HG03342 (cell line): ENCODE results near the gene RNF123.

Experiments used
- ATAC-seq: cut with Tn5 transposase; IDR thresholded peaks from one replicate; pipeline ENCODE4 v1.9.1; 2021; ENCODE audit warnings: mild to moderate bottlenecking, moderate library complexity; ENCODE audit not compliant: unreplicated experiment

RNF123 gene

DNA sequence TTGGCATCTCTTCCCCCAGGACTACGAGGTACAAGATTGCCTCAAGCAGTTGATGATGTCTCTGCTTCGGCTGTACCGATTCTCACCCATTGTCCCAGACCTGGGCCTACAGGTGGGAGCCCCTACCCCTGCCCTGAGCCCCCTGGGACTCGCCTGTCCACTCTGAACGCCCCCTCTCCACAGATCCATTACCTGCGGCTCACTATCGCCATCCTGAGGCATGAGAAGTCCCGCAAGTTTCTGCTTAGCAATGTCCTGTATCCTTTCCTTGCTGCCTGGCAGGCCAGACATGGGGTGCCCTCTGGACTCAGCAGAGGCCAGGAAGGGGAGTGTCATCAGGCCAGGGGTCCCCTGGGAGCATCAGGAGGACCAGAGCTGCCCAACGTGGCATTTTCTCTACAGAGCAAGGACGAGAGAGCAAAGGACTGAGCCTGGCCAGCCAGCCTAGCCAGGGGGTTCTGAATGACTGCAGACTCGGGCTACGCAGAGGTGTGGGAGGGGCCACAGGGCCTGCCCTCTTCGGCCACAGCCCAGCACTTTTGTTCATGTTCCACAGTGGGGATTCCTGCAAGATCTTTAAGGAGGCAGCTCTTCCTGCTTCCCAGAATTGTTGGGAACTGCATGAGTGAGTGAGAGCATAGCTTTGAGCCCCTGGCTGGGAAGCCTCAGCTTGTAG, 11.2 kb downstream of the RNF123 start:
- no peak for ATAC-seq

- no peak for ATAC-seq
Observed at GRCh38 chr3:49701388-49702077, 12.2 kb downstream of the RNF123 start.

DNA sequence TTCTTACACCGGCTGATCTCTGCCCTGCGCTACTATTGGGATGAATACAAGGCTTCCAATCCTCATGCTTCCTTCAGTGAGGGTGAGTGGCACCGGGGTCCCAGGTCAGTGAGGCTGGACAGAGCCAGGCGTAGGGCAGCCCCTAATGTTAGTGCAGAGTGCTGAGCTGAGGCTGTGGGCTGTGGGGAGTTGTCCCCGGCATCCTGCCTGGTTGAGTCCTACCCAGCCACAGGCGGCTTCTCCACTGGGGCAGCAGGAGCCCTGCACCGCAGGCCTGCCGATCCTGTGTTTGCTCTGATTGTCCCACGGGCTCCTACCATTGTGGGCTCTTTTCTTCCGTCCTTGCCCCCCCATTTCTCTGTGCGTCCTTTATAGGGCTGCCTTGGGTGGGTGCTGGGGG, 13.3 kb downstream of the RNF123 start:
- ATAC-seq = no peak

DNA sequence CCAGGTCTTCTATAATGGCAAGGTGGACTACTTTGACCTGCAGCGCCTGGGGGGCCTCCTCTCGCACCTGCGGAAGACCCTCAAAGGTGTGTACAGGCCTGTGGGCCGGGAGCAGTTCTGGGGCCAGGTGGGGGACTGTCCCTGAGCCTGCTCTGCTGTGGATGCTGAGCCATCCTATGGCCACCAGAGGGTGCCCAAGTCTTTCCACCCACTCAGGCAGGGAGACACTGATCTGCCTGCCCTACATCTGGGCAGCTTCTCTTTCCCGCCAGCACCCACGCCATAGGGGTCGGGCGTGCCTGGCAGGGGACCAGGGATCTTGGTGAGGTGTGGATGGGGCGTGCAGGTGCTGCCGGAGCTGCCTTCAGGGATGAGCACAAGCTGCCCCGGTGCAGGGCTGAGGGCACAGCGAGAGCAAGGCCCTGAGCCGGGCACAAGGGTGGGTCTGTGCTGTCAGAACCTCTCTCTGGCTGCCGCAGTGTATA, 14.1 kb downstream of the RNF123 start:
- ATAC-seq = peak; percentile 82

DNA sequence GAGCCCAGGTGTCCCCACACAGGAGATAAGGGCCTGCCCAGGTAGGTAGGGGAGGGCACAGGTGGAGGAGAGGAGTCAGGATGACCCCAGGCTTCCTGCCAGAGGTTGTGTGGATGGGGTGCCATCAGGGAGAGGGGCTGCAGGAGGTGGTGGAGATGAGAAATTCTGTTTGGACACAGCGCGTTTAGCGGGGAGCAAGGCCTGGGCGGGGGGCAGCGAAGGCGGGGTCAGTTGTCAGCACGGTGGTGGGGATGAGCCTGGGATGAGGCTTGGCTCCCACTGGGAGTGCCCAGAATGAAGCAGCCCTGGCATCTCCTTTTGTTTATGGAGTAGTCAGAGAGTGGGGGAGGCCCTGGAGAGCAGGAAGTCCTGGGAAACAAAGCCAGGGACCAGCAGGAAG, 14.6 kb downstream of the RNF123 start:
- ATAC-seq = no peak

DNA sequence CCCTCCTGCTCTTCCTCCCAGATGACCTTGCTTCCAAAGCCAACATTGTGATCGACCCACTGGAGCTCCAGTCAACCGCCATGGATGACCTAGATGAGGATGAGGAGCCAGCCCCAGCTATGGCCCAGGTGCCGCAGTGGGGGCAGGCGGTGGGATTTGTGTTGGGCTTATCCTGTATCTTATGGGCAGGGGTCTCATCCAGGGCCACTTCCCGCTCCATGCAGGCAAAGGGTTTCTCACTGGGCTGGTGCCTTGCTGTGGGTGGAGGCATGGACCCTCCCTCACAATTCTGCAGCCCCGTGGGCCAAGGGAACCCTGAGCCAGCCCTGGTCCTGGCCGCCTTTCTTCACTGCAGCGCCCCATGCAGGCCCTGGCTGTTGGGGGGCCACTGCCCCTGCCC, 15.3 kb downstream of the RNF123 start:
- no peak for ATAC-seq

DNA sequence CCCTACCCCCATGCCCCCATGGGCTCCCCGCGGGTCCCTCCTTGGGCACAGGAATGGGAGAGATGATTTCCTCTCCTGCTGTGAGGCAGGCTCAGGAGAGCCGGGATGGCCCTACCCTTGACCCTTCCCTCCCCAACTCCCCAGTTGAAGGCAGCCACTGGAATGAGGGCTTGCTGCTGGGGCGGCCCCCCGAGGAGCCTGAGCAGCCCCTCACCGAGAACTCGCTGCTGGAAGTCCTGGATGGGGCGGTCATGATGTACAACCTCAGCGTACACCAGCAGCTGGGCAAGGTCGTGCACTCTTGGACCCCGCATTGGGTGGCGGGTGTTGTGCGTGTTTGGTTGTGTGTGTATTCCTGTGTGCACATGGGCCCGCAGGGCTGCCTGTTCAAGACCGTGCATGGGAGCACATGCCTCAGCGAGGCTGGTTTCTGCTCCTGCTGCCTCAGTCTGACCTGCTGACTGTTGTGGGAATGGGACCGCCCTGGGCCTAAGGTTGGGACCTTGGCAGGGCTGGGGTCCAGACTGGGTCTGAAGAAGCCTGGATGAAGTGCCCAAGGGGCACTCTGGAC, 16.1 kb downstream of the RNF123 start:
- no peak for ATAC-seq

- no peak for ATAC-seq
Observed at GRCh38 chr3:49706456-49707112, 17.2 kb downstream of the RNF123 start.

DNA sequence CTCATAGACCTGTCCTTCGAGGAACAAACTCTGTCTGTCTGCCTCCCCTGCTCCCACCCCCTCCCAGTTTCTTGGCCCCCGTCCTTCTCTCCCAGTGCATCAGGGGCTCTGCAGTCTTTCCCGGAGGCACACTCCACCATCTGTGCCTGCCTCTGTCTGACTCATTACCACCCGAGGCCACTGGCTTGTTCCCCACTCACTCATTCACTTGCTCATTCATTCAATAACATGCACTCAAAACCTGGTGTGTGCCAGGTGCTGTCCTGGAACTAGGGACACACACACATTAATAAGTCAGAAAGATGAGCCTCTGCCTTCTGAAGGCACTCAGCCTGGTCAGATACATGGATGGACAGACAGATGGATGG, 17.7 kb downstream of the RNF123 start:
- ATAC-seq = no peak

DNA sequence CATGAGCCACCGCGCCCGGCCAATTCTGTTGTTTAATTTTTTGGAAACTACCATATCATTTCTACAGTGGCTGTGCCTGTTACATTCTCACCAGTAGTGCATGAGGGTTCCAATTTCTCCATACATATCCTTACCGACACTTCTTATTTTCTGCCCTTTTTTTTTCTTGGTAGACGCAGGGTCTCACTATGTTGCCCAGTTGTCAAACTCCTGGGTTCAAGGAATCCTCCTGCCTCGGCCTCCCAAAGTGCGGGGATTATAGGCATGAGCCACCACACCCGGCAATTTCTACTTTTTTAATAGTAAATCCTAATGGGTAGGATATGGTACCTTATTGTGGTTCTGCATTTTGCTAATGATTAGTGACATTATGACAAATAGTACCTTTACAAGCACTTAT, 20.5 kb downstream of the RNF123 start:
- no peak for ATAC-seq

DNA sequence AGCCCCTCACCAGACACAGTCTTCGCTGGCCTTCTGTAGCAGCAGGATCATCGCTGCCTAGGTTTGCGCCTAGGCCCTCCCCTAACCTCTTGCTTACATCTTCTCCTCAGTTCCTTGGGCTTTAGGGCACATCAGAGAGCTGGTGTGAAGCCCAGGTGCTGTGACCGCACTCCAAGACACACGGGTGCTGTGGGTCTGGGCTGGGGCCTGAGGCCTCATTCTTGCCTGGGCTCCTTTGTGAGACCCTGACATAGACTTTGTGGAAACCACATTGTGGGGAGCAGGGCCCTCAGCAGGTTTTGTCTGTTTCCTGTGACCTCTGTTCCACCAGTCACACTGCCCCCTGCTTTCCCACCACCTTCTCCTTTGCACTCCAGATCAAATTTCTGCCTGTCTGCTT, 22.1 kb downstream of the RNF123 start:
- ATAC-seq = no peak

- no peak for ATAC-seq
Observed at GRCh38 chr3:49712166-49712565, 22.8 kb downstream of the RNF123 start.

GRCh38 chr3:49712631-49713317, 23.4 kb downstream of the RNF123 start:
- ATAC-seq = no peak

GRCh38 chr3:49713336-49714105, 24.2 kb downstream of the RNF123 start:
- no peak for ATAC-seq

DNA sequence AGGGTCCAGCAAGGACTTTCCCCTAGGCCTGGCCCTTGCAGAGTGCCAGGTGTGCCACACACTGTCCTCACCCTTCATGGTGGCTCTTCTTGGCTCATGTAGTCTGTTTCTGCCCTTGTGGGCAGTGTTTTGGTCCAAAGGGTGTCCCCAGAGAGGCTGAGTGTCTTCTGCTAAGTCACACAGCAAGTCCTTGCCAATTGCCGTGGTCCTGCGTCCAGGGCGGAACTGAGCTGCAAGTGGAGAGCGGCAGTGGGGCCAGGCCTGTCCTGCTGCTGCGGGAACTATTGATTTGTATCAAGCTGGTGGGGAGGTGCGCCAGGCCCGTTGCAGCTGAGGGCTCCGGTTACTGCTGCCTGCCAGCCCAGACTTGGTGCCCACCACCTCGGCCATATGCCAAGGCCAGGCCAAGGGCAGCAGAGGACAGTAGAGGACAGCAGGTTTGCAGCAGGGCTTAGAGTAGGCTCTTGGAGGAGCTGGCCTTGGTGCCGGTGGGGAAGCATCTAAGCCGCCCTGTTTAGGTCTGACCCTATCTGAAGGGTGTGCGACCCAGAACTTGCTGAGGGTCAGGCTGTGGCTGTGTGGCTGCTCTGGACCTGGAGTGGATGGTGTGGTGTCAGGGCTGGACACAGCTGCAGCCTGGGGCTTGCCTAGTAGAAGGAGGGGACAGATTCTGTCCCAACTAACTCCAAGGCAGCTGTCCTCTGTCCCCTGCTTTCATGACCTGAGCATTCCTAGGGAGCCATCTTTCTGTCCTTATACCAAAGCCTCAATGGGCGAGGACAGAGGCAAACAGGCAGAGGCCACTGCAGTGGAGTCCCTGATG, 25.6 kb downstream of the RNF123 start:
- ATAC-seq = no peak

DNA sequence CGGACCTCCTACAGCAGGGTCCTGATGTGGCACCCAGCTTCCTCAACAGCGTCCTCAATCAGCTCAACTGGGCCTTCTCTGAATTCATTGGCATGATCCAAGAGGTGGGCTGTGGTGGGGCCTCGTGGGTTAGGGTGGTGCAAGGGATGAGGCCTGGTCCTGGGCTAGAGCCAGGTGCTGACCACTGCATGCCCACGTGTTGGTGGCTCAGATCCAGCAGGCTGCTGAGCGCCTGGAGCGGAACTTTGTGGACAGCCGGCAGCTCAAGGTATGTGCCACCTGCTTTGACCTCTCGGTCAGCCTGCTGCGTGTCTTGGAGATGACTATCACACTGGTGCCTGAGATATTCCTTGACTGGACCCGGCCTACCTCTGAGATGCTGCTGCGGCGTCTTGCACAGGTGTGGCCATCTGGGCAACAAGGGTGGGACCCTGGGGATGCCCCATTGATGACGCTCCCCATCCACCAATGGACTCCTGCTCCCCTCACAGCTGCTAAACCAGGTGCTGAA, 26.3 kb downstream of the RNF123 start:
- no peak for ATAC-seq

- ATAC-seq = no peak
Observed at GRCh38 chr3:49716169-49716568, 26.8 kb downstream of the RNF123 start.

DNA sequence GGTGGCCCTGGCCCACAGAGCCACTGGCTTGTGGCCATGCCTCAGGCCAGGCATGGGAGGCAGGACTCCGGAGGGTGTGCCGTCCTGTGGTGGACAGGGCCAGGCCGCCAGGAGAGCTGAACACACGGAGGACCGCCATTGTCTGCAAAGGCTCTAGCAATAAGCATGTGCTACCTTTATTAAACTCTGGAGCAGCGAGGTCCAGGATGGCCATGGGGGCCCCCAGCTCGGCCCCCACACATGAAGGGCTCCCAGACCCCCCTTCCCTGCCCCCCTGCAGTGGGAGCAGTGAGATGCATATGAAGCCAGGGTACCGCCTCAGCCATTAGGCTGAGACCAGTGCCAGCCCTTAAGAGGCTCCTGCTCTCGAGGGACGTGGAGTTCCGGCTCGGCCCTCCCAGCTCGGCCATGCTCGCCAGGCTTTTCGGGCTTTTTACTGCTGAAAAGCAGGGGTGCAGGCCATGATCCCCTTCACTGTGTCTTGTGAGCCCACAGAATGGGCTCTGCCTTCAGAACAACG, 27.4 kb downstream of the RNF123 start:
- ATAC-seq = no peak
